ENCODE results near the gene SLC49A3.
A peak's percentile ranks its signal among the peaks of the same experiment; 100 is the strongest.
"Not testable (repeated sequence)": the region's sequence is repeated elsewhere in the genome, so short reads cannot be mapped to it uniquely, and the experiment has no call there.

SLC49A3 gene

DNA sequence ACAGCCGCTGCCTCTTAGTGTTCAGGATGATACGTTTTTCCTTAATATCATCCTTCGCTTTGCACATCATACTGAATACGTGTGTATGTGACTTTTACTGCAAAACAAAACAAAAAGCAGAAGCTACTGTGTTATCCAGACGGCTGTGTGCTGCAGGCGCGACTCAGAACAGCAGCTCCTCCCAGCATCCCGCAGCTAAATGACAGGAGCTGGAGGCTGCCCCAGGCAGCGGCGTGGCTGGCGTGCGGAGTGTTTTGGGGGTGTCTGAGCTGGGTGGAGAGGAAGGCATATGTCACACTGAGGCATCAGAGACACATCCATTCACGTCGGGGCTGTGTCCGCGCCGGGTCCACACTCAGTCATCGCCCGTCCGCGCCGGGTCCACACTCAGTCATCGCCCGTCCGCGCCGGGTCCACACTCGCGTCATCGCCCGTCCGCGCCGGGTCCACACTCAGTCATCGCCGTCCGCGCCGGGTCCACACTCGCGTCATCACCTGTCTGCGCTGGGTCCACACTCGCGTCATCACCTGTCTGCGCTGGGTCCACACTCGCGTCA, 33.3 kb upstream of the SLC49A3 start:
- no peak for FAIRE-seq
- no peak for DNase-seq (ENCODE audit: low spot score)

GRCh38 chr4:721261-722168, 32.6 kb upstream of the SLC49A3 start:
- DNase-seq (ENCODE audit: low spot score) (no peak), FAIRE-seq (no peak)

DNA sequence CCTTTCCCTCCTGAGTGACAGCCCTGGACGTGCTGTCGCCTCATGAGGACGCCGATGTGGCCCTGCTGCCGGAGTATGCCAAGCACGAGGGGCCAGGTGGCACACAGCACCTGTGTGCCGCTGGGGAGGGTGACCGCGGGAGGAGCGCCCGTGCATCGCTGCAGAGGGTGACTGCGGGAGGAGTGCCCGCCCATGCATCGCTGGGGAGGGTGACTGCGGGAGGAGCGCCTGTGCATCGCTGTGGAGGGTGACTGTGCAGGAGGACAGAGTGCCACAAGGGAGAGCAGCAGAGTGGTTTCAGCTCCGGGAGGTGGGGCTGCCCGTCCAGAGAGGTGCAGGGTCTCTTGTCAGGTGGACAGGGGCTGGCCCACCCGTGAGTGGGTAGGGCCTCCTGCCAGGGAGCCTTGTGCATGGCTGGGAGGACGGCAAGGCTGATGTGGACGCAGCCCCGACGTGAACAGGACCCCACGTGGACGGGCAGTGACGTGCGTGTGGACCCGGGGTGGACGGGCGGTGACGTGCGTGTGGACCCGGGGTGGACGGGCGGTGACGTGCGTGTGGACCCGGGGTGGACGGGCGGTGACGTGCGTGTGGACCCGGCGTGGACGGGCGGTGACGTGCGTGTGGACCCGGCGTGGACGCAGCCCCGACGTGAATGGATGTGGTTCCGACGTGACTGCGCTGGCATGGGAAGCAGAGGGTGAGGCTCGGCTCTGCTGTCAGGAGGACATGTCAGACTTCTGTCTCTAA, 31.3 kb upstream of the SLC49A3 start:
- DNase-seq (ENCODE audit: low spot score) = no peak
- FAIRE-seq = no peak

GRCh38 chr4:718460-718859, 29.5 kb upstream of the SLC49A3 start:
- DNase-seq (ENCODE audit: low spot score) = no peak
- FAIRE-seq = no peak

- FAIRE-seq = no peak
Measured at GRCh38 chr4:717601-718320, 28.8 kb upstream of the SLC49A3 start.

GRCh38 chr4:714087-714486, 25.1 kb upstream of the SLC49A3 start:
- DNase-seq (ENCODE audit: low spot score) (no peak), FAIRE-seq (no peak)

More at GRCh38 chr4:717601-718320, 28.8 kb upstream of the SLC49A3 start:
- no peak for DNase-seq (ENCODE audit: low spot score)

DNA sequence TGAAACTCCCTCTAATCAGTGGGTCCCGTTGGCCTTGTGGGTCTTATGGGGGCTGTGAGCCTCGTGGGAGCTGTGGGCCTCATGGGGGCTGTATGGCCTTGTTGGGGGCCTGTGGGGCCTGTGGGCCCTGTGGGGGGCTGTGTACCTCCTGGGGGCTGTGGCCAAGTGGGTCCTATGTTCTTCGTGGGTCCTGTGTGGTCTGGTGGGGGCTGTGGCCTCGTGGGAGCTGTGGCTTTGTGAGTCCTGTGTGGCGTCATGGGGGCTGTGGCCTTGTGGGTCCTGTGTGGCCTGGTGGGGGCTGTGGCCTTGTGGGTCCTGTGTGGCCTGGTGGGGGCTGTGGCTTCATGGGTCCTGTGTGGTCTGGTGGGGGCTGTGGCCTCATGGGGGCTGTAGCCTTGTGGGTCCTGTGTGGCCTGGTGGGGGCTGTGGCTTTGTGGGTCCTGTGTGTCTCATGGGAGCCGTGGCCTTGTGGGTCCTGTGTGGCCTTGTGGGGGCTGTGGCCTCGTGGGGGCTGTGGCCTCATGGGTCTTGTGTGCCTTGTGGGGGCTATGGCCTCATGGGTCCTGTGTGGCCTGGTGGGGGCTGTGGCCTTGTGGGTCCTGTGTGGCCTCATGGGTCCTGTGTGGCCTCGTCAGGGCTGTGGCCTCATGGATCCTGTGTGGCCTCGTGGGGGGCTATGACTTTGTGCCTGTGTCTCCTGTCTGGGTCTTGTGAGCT, 24.1 kb upstream of the SLC49A3 start:
- FAIRE-seq (no peak), DNase-seq (ENCODE audit: low spot score) (no peak)

DNA sequence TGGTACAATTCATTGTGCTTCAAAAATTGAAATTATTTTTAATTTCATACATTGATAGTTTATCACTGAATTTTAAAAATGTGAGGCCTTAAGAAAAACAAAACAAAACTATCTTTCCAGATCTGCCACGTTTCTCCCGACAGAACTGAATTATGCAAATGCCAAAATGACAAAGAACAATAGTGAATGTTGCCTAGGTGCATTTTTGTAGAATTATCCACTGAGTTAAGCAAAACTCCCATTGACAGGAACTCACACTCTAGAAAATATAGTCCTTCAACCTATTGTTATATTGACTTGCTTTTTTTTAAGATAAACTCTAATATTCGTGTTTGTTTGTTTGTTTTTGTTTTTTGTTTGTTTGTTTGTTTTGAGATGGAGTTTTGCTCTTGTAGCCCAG, 23.1 kb upstream of the SLC49A3 start:
- no peak for DNase-seq (ENCODE audit: low spot score)
- FAIRE-seq = no peak

GRCh38 chr4:710916-711315, 22.0 kb upstream of the SLC49A3 start:
- FAIRE-seq (no peak), DNase-seq (ENCODE audit: low spot score) (no peak)

GRCh38 chr4:710116-710515, 21.2 kb upstream of the SLC49A3 start:
- no peak for DNase-seq (ENCODE audit: low spot score)
- FAIRE-seq = no peak

GRCh38 chr4:709348-709747, 20.4 kb upstream of the SLC49A3 start:
- DNase-seq (ENCODE audit: low spot score) = no peak
- FAIRE-seq = no peak

DNA sequence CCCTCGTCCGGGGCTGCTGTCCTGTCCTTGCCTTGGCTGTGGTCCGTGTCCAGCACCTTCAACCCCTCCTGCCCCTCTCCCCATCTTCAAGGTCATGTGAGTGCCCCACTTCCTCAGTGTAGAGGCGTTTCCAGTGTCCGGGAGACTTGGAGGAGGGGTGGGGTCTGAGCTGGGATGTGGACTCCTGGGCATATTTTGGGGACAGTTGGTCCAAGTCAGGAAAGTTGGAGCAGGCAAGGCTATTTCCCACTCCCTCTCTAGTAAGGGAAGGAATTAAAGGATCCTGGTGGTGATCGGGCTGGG, 19.6 kb upstream of the SLC49A3 start:
- no peak for DNase-seq (ENCODE audit: low spot score)
- no peak for FAIRE-seq

- no peak for DNase-seq (ENCODE audit: low spot score)
- no peak for FAIRE-seq
Measured at GRCh38 chr4:707929-708630, 19.1 kb upstream of the SLC49A3 start.

DNA sequence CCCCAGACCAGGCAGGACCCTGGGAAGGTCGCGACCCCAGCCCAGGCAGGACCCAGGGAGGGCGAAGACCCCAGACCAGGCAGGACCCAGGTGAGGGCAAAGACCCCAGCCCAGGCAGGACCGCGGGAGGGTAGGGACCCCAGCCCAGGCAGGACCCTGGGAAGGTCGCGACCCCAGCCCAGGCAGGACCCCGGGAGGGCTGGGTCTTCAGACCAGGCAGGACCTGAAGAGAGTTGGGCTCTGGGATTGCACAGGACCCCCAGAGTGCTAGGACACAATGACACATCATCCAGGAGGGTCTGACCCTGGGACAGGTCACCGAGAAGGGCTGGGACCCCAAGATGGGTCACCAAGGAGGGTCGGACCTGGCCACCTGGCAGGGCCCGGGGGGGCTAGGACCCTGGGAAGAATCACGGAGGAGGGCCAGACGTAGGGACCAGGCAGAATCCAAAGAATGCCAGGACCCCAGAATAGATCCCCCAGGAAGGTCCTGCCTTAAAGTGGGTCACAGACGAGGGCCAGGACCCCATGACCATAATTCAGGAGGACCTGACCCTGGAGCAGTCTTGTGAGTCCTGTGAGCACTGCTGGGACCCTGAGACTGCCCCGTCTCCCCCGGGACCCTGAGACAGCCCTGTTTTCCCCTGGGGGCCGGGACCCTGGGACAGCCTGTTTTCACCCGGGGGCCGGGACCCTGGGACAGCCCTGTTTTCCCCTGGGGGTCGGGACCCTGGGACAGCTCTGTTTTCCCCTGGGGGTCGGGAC, 18.1 kb upstream of the SLC49A3 start:
- FAIRE-seq = no peak
- no peak for DNase-seq (ENCODE audit: low spot score)

DNA sequence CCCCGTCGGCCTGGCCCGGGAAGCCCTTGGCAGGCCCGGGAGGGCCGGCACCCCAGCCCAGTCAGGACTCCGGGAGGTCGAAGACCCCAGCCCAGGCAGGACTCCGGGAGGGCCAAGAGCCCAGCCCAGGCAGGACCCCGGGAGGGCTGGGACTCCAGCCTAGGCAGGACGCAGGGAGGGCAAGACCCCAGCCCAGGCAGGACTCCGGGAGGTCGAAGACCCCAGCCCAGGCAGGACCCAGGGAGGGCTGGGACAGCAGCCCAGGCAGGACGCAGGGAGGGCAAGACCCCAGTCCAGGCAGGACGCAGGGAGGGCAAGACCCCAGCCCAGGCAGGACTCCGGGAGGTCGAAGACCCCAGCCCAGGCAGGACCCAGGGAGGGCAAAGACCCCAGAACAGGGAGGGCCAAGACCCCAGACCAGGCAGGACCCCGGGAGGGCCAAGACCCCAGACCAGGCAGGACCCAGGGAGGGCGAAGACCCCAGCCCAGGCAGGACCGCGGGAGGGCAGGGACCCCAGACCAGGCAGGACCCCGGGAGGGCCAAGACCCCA, 17.2 kb upstream of the SLC49A3 start:
- not testable (repeated sequence) for FAIRE-seq; DNase-seq (ENCODE audit: low spot score)

DNA sequence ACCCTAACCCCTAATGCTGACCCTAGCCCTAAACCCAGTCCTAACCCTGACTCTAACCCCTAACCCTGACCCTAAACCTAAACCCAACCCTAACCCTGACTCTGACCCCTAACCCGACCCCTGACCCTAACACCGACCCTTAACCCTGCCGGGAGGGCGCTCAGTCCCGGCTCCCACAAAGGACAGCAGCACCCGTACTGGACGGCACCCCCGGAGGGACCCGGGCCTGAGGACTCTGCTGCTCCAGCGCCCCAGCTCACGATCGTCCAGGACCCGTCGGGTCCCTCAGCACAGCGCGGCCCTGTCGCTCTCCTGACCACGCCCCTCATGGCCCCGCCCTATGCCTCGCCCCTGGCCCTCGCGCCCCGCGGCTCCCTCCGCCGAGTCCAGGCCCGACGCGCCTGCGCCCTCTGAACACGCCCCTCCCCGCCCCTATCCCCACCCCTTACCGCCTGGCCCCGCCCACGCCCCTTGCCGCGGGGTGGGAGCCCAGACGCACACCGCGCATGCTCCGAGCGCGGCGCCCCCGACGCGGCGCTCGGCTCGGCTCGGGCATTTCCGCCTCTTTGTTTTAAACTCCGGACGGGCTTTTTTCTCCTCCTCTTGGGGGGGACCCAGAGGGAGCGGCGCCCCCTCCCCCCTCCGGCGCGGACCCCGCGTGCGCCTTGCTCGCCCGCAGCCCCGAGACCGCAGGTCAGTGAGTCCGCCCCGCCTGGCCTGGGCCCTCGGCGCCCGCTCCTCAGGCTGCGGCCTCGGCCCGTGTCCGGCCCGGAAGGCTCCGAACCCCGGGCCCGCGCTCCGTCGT, 16.5 kb upstream of the SLC49A3 start, which contains the start of gene PCGF3:
Gene PCGF3 (plus strand): TSS at position 555 of the 805 bp plus-strand sequence. CDS start 27,849 bp downstream, outside the sequence.
- FAIRE-seq (no peak), DNase-seq (ENCODE audit: low spot score) (peak; percentile 98)

DNA sequence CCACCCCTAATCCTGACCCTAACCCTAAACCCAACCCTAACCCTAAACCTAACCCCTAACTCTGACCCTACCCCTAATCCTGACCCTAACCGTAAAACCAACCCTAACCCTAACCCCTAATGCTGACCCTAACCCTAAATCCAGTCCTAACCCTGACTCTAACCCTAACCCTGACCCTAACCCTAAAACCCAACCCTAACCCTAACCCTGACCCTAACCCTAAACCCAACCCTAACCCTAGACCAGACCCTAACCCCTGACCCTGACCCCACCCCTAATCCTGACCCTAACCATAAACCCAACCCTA, 16.0 kb upstream of the SLC49A3 start:
- DNase-seq (ENCODE audit: low spot score) = no peak
- FAIRE-seq = no peak

- FAIRE-seq (no peak), DNase-seq (ENCODE audit: low spot score) (no peak)
Measured at GRCh38 chr4:704198-704891, 15.4 kb upstream of the SLC49A3 start.
